ENCODE data around the gene RALGPS1.
A peak's percentile ranks its signal among the peaks of the same experiment; 100 is the strongest.

Gene RALGPS1, protein sequence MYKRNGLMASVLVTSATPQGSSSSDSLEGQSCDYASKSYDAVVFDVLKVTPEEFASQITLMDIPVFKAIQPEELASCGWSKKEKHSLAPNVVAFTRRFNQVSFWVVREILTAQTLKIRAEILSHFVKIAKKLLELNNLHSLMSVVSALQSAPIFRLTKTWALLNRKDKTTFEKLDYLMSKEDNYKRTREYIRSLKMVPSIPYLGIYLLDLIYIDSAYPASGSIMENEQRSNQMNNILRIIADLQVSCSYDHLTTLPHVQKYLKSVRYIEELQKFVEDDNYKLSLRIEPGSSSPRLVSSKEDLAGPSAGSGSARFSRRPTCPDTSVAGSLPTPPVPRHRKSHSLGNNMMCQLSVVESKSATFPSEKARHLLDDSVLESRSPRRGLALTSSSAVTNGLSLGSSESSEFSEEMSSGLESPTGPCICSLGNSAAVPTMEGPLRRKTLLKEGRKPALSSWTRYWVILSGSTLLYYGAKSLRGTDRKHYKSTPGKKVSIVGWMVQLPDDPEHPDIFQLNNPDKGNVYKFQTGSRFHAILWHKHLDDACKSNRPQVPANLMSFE

DNA sequence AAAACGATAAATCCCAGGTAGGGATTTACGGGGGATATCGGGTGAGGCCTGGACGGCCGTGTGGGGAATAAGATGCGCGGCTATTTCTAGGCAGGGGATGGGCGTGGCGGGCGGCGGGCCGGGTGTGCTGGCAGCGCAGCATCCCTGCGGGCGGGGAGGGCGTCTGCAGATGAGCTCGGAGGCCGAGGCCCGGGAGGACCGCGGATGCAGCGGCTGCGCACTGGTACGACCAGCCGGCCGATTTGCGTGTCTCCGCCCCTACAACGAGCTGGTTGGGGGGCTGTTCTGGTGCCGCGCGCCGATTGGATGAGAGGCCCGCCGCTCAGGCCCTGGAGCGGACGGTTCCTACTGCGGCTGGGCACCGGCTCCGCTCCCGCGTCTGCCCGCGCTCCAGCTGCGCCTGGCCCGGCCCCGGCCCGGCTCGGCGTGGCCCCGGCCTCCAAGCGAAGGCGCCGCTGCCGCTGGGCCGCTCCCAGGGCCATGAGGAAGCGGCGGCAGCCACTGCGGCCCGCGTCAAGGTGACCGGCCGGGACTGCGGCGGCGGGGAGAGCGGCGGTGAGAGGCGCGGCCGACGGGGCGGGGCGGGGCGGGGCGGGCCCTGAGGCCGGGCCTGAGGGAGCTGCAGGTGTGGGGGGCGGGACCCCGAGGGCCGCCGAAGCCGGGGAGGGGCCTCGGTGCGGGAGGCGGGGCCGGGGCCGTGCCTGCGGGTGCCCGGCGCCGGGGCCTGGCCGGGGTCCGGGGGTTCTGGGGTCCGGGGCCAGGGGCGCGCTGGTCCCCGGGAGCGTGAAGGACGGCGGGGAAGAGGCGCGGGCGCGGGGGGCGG is at the start of gene RALGPS1:
RALGPS1 (plus strand) TSS at position 325 of the 823 bp plus-strand sequence. CDS start 47,508 bp downstream, outside the sequence.
- peak; percentile 96 to 98 for DNase-seq

DNA sequence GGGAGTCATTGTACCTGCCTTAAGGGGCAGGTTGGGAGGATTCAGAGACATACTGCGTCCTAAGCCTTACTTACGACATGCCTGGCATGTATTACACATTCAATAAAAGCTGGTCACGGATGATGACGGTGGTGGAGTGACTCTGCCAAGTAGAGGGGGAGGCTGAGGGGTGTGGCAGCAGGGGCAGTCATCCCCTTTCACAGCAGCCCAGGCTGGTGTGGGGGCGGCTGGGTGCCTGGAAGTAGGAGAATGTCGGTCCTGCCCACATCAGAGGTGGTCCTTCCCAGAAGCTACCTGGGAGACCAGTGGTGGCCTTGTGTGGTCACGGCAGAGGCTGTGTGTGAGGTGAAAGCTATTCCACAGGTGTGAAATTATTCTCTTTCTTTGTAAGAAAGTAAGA is 45.2 kb upstream of the RALGPS1 start:
- no peak for DNase-seq

DNA sequence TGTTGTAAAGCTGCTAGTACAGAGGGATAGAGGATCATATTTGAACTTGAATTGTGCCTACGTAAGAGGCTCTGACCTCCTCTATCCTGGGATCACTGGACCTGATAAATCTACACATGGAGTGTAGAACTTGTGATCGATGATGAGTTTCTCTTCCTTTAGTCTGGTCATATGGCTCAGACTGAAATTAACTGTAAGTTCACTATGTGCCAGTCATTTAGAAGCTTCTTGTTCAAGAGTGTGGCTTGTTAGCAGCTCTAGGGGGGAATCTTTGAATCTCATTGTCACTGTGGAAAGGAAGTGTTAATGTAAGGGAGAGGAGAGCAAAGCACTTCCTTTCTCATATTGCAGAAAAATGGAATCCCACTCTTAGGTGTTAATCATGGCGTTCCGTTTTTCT is 42.1 kb upstream of the RALGPS1 start:
- DNase-seq: no peak

DNA sequence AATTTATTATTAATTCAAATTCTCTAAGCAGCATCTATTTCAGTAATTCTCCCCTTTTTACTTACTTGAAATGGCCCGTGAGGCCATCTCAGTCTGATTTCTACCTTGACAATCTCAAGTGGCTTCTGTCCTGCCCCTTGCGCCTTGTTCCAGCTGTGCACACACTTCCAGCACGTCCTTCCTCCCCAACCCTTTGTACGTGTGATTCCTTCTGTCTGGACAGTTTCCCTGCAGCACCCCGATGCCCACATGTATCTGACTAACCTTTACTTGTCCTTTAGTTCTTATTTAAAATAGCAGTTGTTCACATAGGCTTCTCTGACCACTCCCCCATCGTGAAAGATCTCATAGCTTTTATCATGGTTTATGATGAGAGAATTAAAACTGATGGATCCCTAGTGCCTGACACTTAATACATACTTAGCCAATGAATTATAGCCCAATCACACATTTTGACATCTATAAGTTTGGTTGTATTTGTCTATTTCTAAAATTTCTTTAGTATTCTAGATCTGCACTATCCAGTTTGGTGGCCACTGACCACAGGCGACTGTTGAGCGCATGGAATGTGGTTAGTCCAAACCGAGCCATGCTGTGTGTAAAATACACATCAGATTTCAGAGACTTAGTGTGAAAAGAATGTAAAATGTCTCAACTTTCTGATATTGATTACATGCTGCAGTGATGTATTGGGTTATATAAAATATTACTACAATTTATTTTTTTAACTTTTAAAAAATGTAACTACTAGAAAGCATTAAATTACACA is 39.9 kb upstream of the RALGPS1 start:
- peak in 1 of 2 experiments; percentile 39 for DNase-seq

DNA sequence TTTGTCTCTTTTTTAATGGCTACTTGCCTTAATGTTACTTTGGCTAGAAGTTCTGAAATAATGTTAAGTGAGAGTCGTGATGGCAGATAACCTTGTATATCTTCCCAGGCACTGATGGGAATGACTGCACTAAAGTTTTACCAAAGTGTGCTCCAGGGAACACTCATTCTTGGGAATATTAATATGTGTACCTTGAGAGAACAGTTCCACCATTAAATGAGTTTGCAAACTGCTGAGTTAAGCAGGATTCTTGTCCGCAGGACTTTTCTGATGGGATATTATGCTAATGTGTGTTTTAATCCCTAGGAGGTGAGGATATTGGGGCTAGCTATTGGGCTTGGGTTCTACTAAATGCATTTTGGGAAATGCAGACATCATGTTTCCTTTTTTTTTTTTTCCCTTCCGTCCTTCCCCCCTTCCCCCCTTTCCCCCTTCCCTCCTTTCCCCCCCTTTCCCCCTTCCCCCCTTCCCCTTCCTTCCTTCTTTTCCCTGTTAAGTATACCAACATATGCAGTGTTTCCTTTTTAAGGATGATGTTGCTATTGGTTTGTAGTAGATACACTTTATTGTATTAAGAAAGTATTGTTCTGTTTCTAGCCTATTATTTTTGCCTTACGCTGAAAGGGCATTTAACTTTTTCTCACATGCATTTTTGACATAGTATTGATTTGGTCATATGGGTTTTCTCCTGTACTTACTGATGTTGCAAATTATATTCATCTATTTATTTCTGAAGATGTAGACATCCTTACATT is 38.6 kb upstream of the RALGPS1 start:
- no peak for DNase-seq

DNA sequence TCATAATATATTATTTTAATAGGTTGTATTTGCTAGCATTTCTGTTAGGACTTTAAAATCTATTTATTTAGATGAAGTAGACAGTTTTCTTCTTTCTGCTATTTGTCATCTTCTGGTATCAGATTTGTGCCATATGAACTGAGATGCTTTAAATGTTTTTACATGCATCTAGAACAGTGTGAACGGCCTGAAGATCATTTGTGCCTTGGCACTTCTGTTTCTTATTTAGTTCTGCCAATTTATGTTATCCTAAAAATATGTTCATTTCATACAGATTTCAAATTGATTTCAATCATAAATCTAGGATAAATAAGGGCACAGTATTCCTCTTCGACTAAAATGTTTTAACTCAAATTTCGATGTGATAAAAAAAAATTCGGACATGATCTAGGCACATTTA is 38.1 kb upstream of the RALGPS1 start:
- no peak for DNase-seq

DNA sequence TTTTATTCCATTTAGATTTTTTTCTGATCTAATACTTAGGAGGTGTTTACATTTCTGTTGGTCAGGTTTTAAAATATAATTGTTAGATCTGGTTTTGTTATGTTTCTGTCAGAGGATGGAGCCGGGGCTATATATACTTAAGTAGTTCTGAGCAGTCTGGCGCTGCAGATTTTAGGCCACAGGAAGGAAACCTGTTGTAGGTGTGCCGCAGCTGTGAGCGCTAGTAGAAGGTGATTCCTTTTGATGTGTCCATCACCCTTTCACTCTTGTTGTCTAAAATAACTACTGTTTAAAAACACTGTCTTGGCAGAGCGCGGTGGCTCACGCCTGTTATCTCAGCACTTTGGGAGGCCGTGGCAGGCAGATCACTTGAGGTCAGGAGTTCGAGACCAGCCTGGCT is 37.2 kb upstream of the RALGPS1 start:
- DNase-seq: no peak

DNA sequence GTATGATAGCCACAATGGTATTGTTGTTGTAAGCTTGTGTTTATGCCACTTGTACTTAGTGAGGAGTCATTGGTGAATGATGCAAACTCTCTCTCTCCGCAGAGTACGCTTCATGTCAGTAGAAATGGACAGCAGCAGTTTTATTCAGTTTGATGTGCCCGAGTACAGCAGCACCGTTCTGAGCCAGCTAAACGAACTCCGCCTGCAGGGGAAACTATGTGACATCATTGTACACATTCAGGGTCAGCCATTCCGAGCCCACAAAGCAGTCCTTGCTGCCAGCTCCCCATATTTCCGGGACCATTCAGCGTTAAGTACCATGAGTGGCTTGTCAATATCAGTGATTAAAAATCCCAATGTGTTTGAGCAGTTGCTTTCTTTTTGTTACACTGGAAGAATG is 35.3 kb upstream of the RALGPS1 start:
- no peak for DNase-seq

DNA sequence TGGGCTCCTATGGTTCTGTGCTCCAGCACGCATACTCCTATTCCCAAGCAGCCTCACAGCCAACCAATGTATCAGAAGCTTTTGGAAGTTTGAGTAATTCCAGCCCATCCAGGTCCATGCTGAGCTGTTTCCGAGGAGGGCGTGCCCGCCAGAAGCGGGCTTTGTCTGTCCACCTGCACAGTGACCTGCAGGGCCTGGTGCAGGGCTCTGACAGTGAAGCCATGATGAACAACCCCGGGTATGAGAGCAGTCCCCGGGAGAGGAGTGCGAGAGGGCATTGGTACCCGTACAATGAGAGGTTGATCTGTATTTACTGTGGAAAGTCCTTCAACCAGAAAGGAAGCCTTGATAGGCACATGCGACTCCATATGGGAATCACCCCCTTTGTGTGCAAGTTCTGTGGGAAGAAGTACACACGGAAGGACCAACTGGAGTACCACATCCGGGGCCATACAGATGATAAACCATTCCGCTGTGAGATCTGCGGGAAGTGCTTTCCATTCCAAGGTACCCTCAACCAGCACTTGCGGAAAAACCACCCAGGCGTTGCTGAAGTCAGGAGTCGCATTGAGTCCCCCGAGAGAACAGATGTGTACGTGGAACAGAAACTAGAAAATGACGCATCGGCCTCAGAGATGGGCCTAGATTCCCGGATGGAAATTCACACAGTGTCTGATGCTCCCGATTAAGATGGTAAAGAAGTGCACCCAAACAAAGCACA is 34.2 kb upstream of the RALGPS1 start:
- no peak for DNase-seq

DNA sequence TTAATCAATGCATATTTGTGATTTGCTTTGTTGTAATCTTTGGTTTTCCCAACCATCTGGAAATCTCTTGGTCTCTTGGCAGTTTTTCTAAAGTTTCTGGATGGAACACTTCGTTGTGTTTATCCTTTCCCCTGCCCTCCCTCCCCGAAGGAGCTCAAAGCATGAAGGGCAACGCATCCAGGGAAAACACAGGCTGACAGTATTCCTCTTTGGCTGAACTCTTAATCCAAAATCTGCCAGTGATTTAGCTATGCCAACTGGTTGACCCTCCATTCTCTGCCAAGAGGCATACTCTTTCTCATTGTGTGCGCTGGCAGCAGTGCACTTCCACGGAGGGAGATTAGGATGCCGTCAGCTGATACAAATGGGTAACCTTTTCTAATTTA is 33.6 kb upstream of the RALGPS1 start:
- DNase-seq: no peak

DNA sequence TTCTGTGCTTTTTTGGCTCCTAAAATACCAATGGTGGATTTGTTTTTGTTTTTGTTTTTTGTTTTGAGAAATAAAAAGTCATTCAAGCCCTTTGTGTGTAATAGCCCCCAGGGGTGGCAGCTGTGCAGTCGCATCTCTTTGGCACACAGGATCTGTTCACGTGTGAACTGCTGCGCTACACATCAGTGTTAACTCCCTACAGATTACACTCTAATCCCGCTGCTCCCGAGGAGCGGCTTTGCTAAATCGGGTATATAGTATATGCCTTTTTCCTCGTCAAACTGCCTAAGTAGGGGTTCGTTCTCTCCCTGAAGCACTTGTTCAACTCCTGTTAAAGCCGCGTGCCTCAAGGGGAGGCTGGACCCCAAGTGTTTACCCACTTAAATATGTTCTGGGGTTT is 31.8 kb upstream of the RALGPS1 start:
- no peak for DNase-seq

DNA sequence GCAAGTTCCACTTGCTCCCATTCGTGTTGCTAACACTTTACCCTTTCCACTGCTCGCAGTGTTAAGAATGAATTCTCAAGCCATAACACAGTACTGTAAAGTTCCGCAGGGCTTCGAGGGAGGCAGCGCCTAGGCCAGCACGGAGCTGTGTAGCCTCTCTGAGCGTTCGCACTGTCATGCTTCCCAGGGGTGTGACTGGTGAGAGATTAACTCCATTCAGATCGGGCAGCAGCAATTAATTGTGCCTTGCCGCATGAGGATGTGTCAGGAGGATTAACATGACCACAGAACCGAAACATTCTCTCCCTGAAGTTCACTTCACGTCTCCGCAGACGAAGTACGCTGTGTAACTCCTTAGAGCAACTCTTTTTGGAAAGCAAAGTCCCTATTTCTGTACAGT is 30.9 kb upstream of the RALGPS1 start:
- no peak for DNase-seq

DNA sequence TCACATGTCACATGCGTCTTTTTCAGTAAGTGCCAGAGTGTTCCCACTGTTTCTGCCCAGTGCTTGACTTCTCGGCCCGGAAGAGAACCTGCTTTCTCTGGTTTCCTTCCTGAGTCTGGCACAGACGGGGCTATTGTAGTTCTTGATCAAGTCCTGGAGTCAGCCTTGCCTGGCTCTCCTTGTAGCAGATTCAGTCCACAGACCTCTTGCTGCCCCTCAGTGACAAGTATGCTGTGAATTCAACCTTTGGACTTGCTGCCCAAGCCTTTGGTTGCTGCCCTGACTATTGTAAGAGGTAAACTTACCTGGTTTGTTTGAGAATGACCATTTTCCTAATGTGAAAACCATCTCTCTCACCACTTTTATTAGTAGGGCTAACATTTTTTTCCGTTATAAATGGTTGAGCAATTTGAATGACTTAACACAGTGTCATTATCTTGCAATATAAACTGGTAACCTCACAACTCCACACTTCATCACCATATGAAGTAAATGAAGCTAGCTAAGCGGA is 29.4 kb upstream of the RALGPS1 start:
- DNase-seq: no peak

DNA sequence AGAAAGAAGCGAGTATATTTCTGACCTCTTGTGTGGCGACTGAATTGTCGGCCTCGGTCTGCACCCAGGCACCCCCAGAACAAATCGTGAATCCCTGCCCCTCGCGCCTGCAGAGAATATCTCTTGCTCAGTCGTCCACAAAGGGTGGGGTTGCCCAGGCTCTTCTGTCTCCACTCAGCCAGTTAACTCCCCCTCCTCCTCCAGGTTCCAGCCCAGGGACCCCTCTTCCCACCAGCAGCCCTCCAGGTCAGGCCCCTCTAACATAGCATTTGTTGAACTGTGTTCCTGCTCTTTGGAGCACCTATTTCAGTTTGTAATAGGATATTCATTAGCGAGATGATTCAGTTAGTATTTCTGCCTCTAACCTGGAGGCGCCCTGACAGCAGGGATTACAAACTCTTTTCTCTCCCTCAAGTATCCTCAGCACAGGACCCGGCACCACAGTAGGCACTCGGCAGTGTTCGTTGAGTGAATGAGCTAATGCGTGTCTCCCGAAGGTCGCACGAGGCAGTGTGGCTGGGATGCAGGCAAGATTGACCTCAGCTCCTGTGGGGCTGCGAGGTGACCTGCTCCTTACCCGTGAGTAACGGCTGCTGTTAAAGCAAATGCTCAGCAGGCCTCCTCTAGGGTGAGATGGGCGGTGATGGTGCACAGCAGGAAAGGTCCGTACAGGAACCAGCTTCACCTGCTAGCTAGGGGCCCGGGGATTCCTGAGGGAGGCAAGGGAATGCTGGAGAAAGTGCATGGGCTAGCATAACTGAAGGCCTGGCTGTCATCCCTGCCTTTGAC is 28.4 kb upstream of the RALGPS1 start:
- no peak for DNase-seq

DNA sequence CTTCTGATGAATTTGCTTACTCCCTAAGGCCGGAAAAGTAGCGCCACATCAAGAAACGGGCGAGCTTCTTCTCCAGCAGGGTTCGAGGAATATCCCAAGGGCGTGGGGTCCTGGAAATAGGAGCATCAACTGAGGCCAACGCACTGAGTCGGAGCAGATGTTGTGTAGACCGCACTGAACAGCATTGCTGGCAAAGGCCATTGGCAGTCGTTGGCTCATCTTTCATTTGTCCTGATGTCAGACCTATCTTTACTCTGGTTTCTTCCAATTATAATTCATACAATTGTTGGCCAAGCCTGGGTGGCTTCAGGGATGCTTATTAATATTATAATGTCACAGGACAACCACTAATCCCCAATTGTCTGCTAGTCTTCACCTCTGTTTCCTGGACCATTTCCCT is 27.7 kb upstream of the RALGPS1 start:
- no peak for DNase-seq

DNA sequence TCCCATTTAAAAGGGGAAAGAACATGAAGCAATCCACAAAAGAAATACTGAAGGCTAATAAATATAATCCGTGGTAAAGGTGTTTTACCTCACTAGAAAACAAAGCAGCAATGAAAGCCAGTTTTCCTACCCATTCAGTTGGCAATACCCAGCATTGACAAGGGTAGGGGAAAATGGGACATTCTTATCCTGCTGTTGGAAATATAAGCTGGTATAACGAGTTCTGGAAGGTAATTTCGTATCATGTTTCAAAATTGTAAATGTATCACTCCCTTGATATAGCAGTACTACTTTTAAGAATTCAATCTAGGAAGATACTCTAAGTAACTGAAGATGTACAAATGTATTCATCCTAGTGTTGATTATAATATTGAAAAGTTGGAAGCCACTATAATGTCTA is 22.9 kb upstream of the RALGPS1 start:
- DNase-seq: no peak

DNA sequence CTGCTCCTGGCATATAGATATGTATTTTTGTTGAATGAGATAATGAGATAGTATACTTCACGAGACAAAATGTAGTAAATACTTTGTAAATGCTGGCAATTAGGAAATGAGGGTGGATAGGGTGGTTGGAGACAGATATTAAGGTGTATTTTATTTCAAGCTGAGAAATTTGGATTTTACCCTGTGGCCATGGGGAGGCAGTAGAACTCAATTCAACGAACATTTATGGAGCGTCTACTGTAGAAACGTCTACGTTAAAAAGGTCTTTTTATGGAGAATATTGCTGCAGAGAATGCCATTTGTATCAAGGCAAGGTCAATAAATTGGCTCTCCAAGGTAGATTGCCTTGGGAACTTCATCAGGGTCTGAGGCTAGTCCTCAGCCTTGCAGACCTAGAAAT is 21.5 kb upstream of the RALGPS1 start:
- peak in 1 of 2 experiments; percentile 19 for DNase-seq

DNA sequence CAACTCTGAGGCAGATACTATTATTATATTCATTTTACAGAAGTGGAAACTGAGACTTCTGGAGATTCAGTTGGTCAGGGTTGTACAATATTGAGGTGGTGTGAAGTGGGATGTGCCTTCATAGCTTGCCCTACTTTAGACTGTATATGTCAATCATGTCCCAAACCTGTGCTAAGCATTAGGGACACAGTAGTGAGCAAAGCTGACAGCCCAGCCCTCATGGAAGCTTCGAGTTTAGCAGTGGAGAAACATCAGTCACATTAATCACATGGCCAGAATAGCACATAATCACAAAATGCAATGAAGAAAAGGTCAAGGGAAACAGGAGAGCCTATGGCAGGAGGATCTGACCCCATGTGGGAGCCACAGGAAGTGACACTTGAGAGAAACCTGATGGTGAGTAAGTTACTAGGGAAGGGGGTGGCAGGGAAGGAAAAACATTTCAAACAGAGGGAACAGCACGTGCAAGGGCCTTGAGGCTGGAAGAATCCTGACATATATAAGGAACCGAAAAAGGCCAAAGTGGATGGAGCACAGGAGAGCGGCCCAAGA is 20.5 kb upstream of the RALGPS1 start:
- DNase-seq: no peak

DNA sequence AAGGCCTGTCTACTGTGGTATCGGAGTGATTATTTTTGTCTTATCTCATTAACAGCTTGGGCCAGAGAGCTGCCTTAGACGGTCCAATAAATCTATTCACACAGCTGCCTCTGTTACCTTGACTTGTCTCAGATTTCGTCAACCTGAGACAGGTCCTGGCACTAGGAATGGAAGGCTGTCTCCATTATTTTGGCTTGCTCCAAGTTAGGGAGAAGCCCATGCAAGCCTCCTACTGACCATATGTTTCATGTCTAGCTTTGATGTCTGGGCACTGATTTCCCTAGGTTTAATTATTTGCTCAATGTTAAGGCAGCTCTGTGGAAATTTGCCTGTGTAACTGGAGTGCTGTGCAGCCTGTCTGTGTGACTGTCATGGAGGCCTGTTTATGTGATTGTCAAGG is 12.4 kb upstream of the RALGPS1 start:
- no peak for DNase-seq

DNA sequence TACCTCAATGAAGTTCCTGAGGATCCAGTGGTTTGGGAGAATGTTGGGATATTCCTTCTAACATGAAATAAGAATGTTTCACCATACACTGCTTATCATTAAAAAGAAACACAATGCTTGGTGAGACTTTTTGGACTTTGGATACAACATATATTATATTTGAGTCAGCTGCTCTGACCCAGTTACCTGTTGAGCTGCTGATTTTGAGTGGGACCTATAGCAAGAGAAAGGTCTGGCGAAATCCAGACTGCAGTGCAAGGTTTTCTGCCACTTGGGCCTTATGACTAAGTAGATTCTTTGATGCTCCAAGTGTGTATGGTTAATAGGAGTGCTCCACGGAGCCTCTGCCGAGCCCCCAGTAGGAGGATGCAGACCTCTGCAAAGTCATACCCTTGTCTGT is 10.0 kb upstream of the RALGPS1 start:
- DNase-seq: no peak

Measured in NCI-H524 (cell line).